Trophoblast cell (in vitro differentiated cells and primary cell): ENCODE results near the gene HOMER3.

Experiments used
- DNase-seq, 2 donors: peaks; one replicate each; pipeline ENCODE4 v3.0.0-alpha.2; 2016
- H2AFZ ChIP-seq: 2 replicates; pipeline ENCODE4 v1.6.1; 2013; ENCODE audit warnings: low read length, moderate library complexity, mild to moderate bottlenecking; ENCODE audit not compliant: insufficient read depth, poor library complexity
- H2AK5ac ChIP-seq: 2 replicates; pipeline ENCODE4 v1.6.1; 2013; ENCODE audit warnings: mild to moderate bottlenecking, low read length
- H2BK120ac ChIP-seq: 2 replicates; pipeline ENCODE4 v1.6.1; 2013; ENCODE audit warnings: low read length, mild to moderate bottlenecking, moderate library complexity; ENCODE audit not compliant: insufficient read depth, poor library complexity
- H2BK12ac ChIP-seq: 2 replicates; pipeline ENCODE4 v1.6.1; 2013; ENCODE audit warnings: mild to moderate bottlenecking, low read length, moderate library complexity
- H2BK5ac ChIP-seq: 2 replicates; pipeline ENCODE4 v1.6.1; 2013; ENCODE audit warnings: low read length, low read depth, moderate library complexity, mild to moderate bottlenecking; ENCODE audit not compliant: poor library complexity
- H3K14ac ChIP-seq: 2 replicates; pipeline ENCODE4 v1.6.1; 2013; ENCODE audit warnings: mild to moderate bottlenecking, low read length
- H3K18ac ChIP-seq: 2 replicates; pipeline ENCODE4 v1.6.1; 2013; ENCODE audit warnings: mild to moderate bottlenecking, low read length
- H3K23ac ChIP-seq: 2 replicates; pipeline ENCODE4 v1.6.1; 2013; ENCODE audit warnings: low read length
- H3K27ac ChIP-seq: 2 replicates; pipeline ENCODE4 v1.5.1; 2013; ENCODE audit warnings: low read depth, mild to moderate bottlenecking, inconsistent platforms, low read length, moderate library complexity
- H3K27me3 ChIP-seq: 2 replicates; pipeline ENCODE4 v1.6.1; 2013; ENCODE audit warnings: inconsistent platforms, mild to moderate bottlenecking, low read length, moderate library complexity; ENCODE audit not compliant: insufficient read depth
- H3K36me3 ChIP-seq, 2 experiments: 1 replicate in 1 of 2; 2 replicates in 1 of 2; pipeline ENCODE4 v1.6.1; 2013; ENCODE audit warnings: low read length in 2 of 2, mild to moderate bottlenecking in 2 of 2, moderate library complexity in 1 of 2; ENCODE audit not compliant: insufficient read depth in 2 of 2, control insufficient read depth in 1 of 2
- H3K4ac ChIP-seq: 2 replicates; pipeline ENCODE4 v1.6.1; 2013; ENCODE audit warnings: low read depth, mild to moderate bottlenecking, low read length, moderate library complexity
- H3K4me1 ChIP-seq, 2 experiments: 1 replicate in 1 of 2; 2 replicates in 1 of 2; pipeline ENCODE4 v1.6.1; 2013; ENCODE audit warnings: low read length in 2 of 2, mild to moderate bottlenecking in 2 of 2, moderate library complexity in 1 of 2; ENCODE audit not compliant: insufficient read depth in 2 of 2, control insufficient read depth in 1 of 2
- H3K4me2 ChIP-seq: 2 replicates; pipeline ENCODE4 v1.6.1; 2013; ENCODE audit warnings: inconsistent platforms, mild to moderate bottlenecking, low read length, moderate library complexity
- H3K4me3 ChIP-seq: 2 replicates; pipeline ENCODE4 v1.5.1; 2013; ENCODE audit warnings: mild to moderate bottlenecking, low read depth, low read length, inconsistent platforms
- H3K79me1 ChIP-seq: one replicate; pipeline ENCODE4 v1.6.1; 2013; ENCODE audit warnings: low read length
- H3K79me2 ChIP-seq: 2 replicates; pipeline ENCODE4 v1.6.1; 2013; ENCODE audit warnings: low read length, mild to moderate bottlenecking; ENCODE audit not compliant: control insufficient read depth, insufficient read depth, poor library complexity
- H3K9ac ChIP-seq: 2 replicates; pipeline ENCODE4 v1.6.1; 2013; ENCODE audit warnings: mild to moderate bottlenecking, low read length
- H3K9me3 ChIP-seq: 2 replicates; pipeline ENCODE4 v1.6.1; 2013; ENCODE audit warnings: low read depth, mild to moderate bottlenecking, control low read depth, inconsistent platforms, low read length; ENCODE audit not compliant: insufficient read depth
- H4K12ac ChIP-seq: 2 replicates; pipeline ENCODE4 v1.6.1; 2013; ENCODE audit warnings: low read depth, mild to moderate bottlenecking, low read length, moderate library complexity
- H4K8ac ChIP-seq: 2 replicates; pipeline ENCODE4 v1.6.1; 2013; ENCODE audit warnings: low read depth, mild to moderate bottlenecking, low read length, moderate library complexity
- H4K91ac ChIP-seq: one replicate; pipeline ENCODE4 v1.6.1; 2013; ENCODE audit warnings: low read depth, mild to moderate bottlenecking, low read length, moderate library complexity
- WGBS: extraction: QIAGEN DNeasy Blood & Tissue Kit; methylation state at CpG from one replicate; pipeline ENCODE4 v1.1.7; 2013; ENCODE audit warnings: missing lambda C conversion rate; ENCODE audit not compliant: insufficient read length, insufficient coverage; ENCODE audit errors: extremely low coverage; 5-methylcytosine and 5-hydroxymethylcytosine counted together

The HOMER3 gene

GRCh38 chr19:18906605-18907519 is 34.2 kb downstream of the HOMER3 start:
- Histone ChIP-seq H4K12ac (no peak overlapping the region), H2AK5ac (no peak overlapping the region), H3K27me3 (no peaks in the 10 kb centered on the region), H3K4me2 (no peak overlapping the region), H3K9ac (no peak overlapping the region), H3K27ac (no peak overlapping the region), H3K4me1 (no peaks in the 10 kb centered on the region), H4K91ac (no peak overlapping the region), H3K18ac (no peak overlapping the region), H2AFZ (no peak overlapping the region), H3K9me3 (no peaks in the 10 kb centered on the region), H3K23ac (no peak overlapping the region), H3K36me3 (peaks cover 77 to 79% of the 10 kb centered on the region in 2 experiments), H3K14ac (no peak overlapping the region), H4K8ac (no peak overlapping the region), H3K79me1 (no peaks in the 10 kb centered on the region), H3K4me3 (no peak overlapping the region), H2BK5ac (no peak overlapping the region), H3K79me2 (no peaks in the 10 kb centered on the region), H2BK12ac (no peak overlapping the region), H2BK120ac (no peak overlapping the region), H3K4ac (no peak overlapping the region)
- no CpG with 5 or more reads among the region's 36 CpGs for WGBS
- no peak for DNase-seq

DNA sequence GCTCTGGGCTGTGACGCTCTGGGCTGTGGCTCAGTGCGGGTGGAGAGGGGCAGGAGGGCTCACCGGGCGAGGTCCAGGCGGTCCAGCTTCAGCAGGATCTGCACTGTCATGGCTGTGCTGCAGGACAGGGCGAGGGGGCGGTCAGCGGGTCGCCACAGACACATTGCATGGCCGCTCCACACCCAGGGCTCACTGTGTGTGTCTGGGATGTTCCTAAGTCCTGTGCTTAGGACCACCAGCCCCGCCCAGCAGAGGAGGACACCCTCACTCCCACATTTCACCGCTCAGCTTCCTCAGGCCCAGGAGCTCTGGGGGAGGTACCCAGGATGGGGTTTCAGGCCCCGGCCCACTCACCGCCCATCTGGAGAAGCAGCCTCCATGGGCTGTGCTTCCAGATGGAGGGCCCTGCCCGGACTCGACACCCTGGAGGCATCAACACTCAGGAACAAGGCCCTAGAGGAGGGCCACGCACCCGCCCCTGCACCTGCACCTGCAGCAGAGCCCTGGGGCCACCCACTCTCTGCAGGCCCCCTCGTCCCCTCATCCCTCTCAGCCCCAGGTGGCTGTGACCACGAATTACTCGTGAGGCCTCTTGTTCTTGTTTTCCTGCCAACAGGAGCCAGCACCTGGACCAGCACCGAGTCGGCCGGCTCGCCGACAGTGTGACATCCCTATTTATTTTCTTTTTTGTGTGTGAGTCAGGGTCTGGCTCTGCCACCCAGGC is 35.3 kb downstream of the HOMER3 start:
- no peak overlapping the region for H2BK120ac ChIP-seq
- peaks cover 3% of the 10 kb centered on the region for H3K9me3 ChIP-seq
- H3K27ac ChIP-seq = no peak overlapping the region
- DNase-seq = no peak
- H3K79me2 ChIP-seq = no peaks in the 10 kb centered on the region
- no peak overlapping the region for H4K12ac ChIP-seq
- H2BK12ac ChIP-seq = no peak overlapping the region
- H4K91ac ChIP-seq = no peak overlapping the region
- no CpG with 5 or more reads among the region's 26 CpGs for WGBS
- no peak overlapping the region for H3K23ac ChIP-seq
- no peak overlapping the region for H2AFZ ChIP-seq
- no peak overlapping the region for H3K4ac ChIP-seq
- H3K36me3 ChIP-seq = peaks cover 78 to 80% of the 10 kb centered on the region in 2 experiments
- H4K8ac ChIP-seq = no peak overlapping the region
- H3K4me1 ChIP-seq = no peaks in the 10 kb centered on the region
- H3K9ac ChIP-seq = no peak overlapping the region
- no peak overlapping the region for H3K4me3 ChIP-seq
- no peak overlapping the region for H3K14ac ChIP-seq
- no peak overlapping the region for H3K4me2 ChIP-seq
- H3K27me3 ChIP-seq = no peaks in the 10 kb centered on the region
- no peaks in the 10 kb centered on the region for H3K79me1 ChIP-seq
- no peak overlapping the region for H2AK5ac ChIP-seq
- H3K18ac ChIP-seq = no peak overlapping the region
- H2BK5ac ChIP-seq = no peak overlapping the region

- H4K91ac ChIP-seq = no peak overlapping the region
- H3K4me3 ChIP-seq = no peak overlapping the region
- peaks cover 3% of the 10 kb centered on the region for H3K9me3 ChIP-seq
- no peak overlapping the region for H3K4ac ChIP-seq
- no peaks in the 10 kb centered on the region for H3K27me3 ChIP-seq
- H2BK12ac ChIP-seq = no peak overlapping the region
- no peak overlapping the region for H3K9ac ChIP-seq
- no peak overlapping the region for H2BK5ac ChIP-seq
- no peak for DNase-seq
- H3K36me3 ChIP-seq = peaks cover 78 to 82% of the 10 kb centered on the region in 2 experiments
- H3K4me1 ChIP-seq = no peaks in the 10 kb centered on the region
- H3K79me1 ChIP-seq = no peaks in the 10 kb centered on the region
- no peak overlapping the region for H3K23ac ChIP-seq
- no peaks in the 10 kb centered on the region for H3K79me2 ChIP-seq
- WGBS = no CpG with 5 or more reads among the region's 8 CpGs
- no peak overlapping the region for H4K8ac ChIP-seq
- no peak overlapping the region for H3K14ac ChIP-seq
- H4K12ac ChIP-seq = no peak overlapping the region
- H3K4me2 ChIP-seq = no peak overlapping the region
- no peak overlapping the region for H3K27ac ChIP-seq
- H3K18ac ChIP-seq = no peak overlapping the region
- no peak overlapping the region for H2AFZ ChIP-seq
- H2AK5ac ChIP-seq = no peak overlapping the region
- no peak overlapping the region for H2BK120ac ChIP-seq
These were observed 36.0 kb downstream of the HOMER3 start for GRCh38 chr19:18905058-18905456.

DNA sequence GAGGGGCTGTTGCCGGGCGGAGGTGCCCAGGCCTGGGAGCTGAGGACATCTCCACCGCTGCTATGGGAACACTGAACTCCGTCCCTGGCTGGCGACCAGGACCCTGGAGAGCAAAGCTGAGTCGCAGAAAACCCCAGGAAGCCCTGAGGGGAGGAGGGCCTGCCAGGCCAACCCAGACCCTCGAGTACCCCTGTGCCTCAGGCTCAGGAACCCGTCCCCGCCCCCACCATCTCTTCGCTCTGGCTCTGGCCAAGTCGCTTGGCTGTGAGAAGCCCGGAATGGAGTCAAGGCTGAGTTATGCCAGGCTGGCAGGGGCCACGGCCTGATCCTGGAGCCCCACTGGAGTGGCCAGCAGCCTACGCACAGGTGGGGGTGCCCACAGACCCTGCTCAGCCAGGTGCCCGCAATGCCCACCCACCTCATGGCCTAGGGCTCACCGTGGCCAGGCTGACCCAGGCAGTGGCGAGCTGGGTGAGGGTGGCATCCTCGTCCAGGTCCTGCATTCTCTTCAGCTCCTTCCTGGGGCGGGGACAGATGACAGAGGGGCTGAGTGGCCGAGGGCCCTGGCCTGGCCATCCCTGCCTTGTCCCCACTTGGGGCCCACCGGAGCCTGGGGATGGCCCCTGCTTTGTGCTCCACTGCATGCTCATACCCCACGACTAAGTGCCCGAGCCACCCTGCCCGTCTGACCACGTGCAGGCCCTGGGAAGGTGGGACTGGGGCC is 36.5 kb downstream of the HOMER3 start:
- DNase-seq = no peak
- Histone ChIP-seq H4K12ac (no peak overlapping the region), H3K79me1 (no peaks in the 10 kb centered on the region), H3K36me3 (peaks cover 79 to 82% of the 10 kb centered on the region in 2 experiments), H3K4me3 (no peak overlapping the region), H2BK120ac (no peak overlapping the region), H2AFZ (no peak overlapping the region), H3K4me2 (no peak overlapping the region), H4K8ac (no peak overlapping the region), H2AK5ac (no peak overlapping the region), H3K4ac (no peak overlapping the region), H2BK5ac (no peak overlapping the region), H3K79me2 (no peaks in the 10 kb centered on the region), H3K27ac (no peak overlapping the region), H3K18ac (no peak overlapping the region), H2BK12ac (no peak overlapping the region), H3K9me3 (peaks cover 3% of the 10 kb centered on the region), H3K14ac (no peak overlapping the region), H4K91ac (no peak overlapping the region), H3K27me3 (no peaks in the 10 kb centered on the region), H3K23ac (no peak overlapping the region), H3K9ac (no peak overlapping the region), H3K4me1 (no peaks in the 10 kb centered on the region)
- no CpG with 5 or more reads among the region's 25 CpGs for WGBS
